ENCODE results near the gene SSH3.

GRCh38 chr11:67272327-67273259 lies 30.7 kb upstream of the SSH3 start:
- TF ChIP-seq CTCF (IDR thresholded peaks at IDR 0.05; ENCODE audit: low read depth, low read length, missing input control) (no peak), GABPA (IDR thresholded peaks at IDR 0.05 in 1 of 2, conservative IDR thresholded peaks at IDR 0.05 in 1 of 2) (no peak), TAF1 (conservative IDR thresholded peaks at IDR 0.05) (no peak), SP1 (IDR thresholded peaks at IDR 0.05) (no peak)

All from liver (tissue), 3 donors.